Loucy (cell line): ENCODE data around the gene DMXL1.

Experiments used
- EZH2phosphoT487 ChIP-seq: fragments of 200-600 bp; IDR thresholded peaks from 2 replicates; pipeline ENCODE4 v1.6.1; 2018; ENCODE audit warnings: antibody characterized with exemption, mild to moderate bottlenecking, moderate library complexity, borderline replicate concordance
- TF ChIP-seq, protein P1 (sequence below): fragments of 200-600 bp; sonication (generic); conservative IDR thresholded peaks from 2 replicates; pipeline ENCODE4 v1.5.1; 2014; ENCODE audit warnings: mild to moderate bottlenecking, antibody characterized with exemption, low read length

DNA sequence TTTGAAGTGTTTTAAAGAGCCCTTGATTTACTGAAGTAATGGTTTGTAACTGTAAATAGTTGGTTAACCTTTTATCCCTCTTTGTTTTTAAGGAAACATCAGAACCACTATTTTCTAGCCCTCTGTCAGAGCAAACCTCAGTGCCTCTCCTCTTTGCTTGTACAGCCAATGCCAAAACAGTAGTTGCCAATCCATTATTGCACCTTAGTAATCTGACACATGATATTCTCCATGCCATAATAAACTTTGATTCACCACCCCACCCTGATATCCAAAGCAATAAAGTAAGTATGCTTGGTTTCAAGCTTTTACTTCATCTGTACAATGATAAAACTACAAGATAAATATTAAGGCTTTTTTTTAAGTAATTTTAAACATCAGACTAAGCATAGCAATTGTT lies 100.8 kb downstream of the DMXL1 start:
- no peak for TF ChIP-seq EZH2phosphoT487
- TF ChIP-seq, protein P1, sequence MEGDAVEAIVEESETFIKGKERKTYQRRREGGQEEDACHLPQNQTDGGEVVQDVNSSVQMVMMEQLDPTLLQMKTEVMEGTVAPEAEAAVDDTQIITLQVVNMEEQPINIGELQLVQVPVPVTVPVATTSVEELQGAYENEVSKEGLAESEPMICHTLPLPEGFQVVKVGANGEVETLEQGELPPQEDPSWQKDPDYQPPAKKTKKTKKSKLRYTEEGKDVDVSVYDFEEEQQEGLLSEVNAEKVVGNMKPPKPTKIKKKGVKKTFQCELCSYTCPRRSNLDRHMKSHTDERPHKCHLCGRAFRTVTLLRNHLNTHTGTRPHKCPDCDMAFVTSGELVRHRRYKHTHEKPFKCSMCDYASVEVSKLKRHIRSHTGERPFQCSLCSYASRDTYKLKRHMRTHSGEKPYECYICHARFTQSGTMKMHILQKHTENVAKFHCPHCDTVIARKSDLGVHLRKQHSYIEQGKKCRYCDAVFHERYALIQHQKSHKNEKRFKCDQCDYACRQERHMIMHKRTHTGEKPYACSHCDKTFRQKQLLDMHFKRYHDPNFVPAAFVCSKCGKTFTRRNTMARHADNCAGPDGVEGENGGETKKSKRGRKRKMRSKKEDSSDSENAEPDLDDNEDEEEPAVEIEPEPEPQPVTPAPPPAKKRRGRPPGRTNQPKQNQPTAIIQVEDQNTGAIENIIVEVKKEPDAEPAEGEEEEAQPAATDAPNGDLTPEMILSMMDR: no peak
